HCT116 (cell line): ENCODE measurements around the gene LCE1A. TPM values are rescaled to one million over a fixed set of nuclear protein-coding genes. Genes with fewer than 3 reads are reported as not detected.

Experiments used
- ATAC-seq: fragments of 200-7000 bp; cut with Tn5 transposase; 2 replicates; pipeline ENCODE4 v1.9.1; 2020; ENCODE audit warnings: mild to moderate bottlenecking, moderate library complexity
- BruUV-seq: library from RNA; stranded (reverse); fragments of 400-500 nt; replicated peaks from 2 replicates; lab custom pipeline; 2021; lab: Mats Ljungman, UMichigan
- CTCF ChIA-PET: fragments of 300-600 bp; sonication (Branson Sonifier 250); formaldehyde crosslinking; loops from one replicate; lab custom pipeline; 2021; ENCODE audit warnings: antibody characterized with exemption; lab: Charles Lee
- POLR2A ChIA-PET: fragments of 300-600, 350-600 bp; sonication (Branson Sonifier 250); formaldehyde crosslinking; loops from one replicate; lab custom pipeline; 2021; ENCODE audit warnings: antibody characterized with exemption; lab: Charles Lee
- RAD21 ChIA-PET, 2 experiments: fragments of 300-600 bp; sonication (Branson Sonifier 250); formaldehyde crosslinking; loops; one replicate each; lab custom pipeline; 2023; ENCODE audit warnings: low total read pairs in 2 of 2; ENCODE audit not compliant: uncharacterized antibody in 2 of 2, unreplicated experiment in 2 of 2, low non-redundant PET in 1 of 2; lab: Charles Lee
- DNase-seq: peaks from one replicate; pipeline ENCODE4 v3.0.0-alpha.2; 2010; ENCODE audit warnings: low read depth, low spot score
- H2AFZ ChIP-seq: fragments of 200-600 bp; shearing (Covaris generic), sonication (generic); 2 replicates; pipeline ENCODE4 v1.6.1; 2017; ENCODE audit warnings: low read depth, mixed run types, mixed read lengths, antibody characterized with exemption, low read length; ENCODE audit not compliant: poor library complexity, severe bottlenecking
- H3K27ac ChIP-seq: 2 replicates; pipeline ENCODE4 v1.5.1; 2012; ENCODE audit warnings: low read depth, low read length
- H3K27me3 ChIP-seq: fragments of 200-600 bp; sonication (generic); 2 replicates; pipeline ENCODE4 v1.6.1; 2016; ENCODE audit warnings: mixed run types, low read length, mixed read lengths; ENCODE audit not compliant: insufficient read depth
- H3K36me3 ChIP-seq, 2 experiments: fragments of 200-500 bp in 1 of 2; fragments of 200-600 bp in 1 of 2; sonication (Bioruptor generic) in 1 of 2; sonication (generic) in 1 of 2; 2 replicates each; pipeline versions ENCODE4 v1.5.1 to v1.6.1; 2014 to 2016; ENCODE audit warnings: low read length in 2 of 2, inconsistent platforms in 1 of 2, mixed read lengths in 1 of 2, mixed run types in 1 of 2; ENCODE audit not compliant: insufficient read depth in 2 of 2, control insufficient read depth in 1 of 2
- H3K4me1 ChIP-seq, 2 experiments: fragments of 200-600 bp in 1 of 2; sonication (generic) in 1 of 2; 2 replicates each; pipeline versions ENCODE4 v1.5.1 to v1.6.1; 2012 to 2017; ENCODE audit warnings: low read length in 2 of 2, inconsistent platforms in 1 of 2, mild to moderate bottlenecking in 1 of 2, mixed read lengths in 1 of 2, mixed run types in 1 of 2, moderate library complexity in 1 of 2; ENCODE audit not compliant: insufficient read depth in 2 of 2, control insufficient read depth in 1 of 2
- H3K4me2 ChIP-seq: fragments of 200-600 bp; sonication (generic); 2 replicates; pipeline ENCODE4 v1.6.1; 2017; ENCODE audit warnings: mixed run types, low read length, mixed read lengths
- H3K4me3 ChIP-seq, 2 experiments: fragments of 200-600 bp in 1 of 2; sonication (generic) in 1 of 2; replicated peaks in 1 of 2; 2 replicates each; pipeline ENCODE4 v1.5.1; 2011 to 2016; ENCODE audit warnings: low read length in 2 of 2, control low read depth in 1 of 2, low read depth in 1 of 2, mild to moderate bottlenecking in 1 of 2, mixed read lengths in 1 of 2, mixed run types in 1 of 2
- H3K79me2 ChIP-seq: fragments of 200-600 bp; sonication (generic); 2 replicates; pipeline ENCODE4 v1.6.1; 2017; ENCODE audit warnings: mild to moderate bottlenecking, mixed run types, low read length, moderate library complexity, mixed read lengths; ENCODE audit not compliant: insufficient read depth
- H3K9ac ChIP-seq: fragments of 200-600 bp; sonication (generic); 2 replicates; pipeline ENCODE4 v1.6.1; 2016; ENCODE audit warnings: low read length, mixed read lengths
- H3K9me2 ChIP-seq: fragments of 200-600 bp; sonication (generic), shearing (Covaris generic); 2 replicates; pipeline ENCODE4 v1.6.1; 2017; ENCODE audit warnings: mixed run types, mild to moderate bottlenecking, moderate library complexity; ENCODE audit not compliant: insufficient read depth
- H3K9me3 ChIP-seq, 2 experiments: fragments of 200-500 bp in 1 of 2; fragments of 200-600 bp in 1 of 2; sonication (Bioruptor generic) in 1 of 2; sonication (generic) in 1 of 2; 2 replicates each; pipeline ENCODE4 v1.6.1; 2014 to 2017; ENCODE audit warnings: low read length in 2 of 2, mixed read lengths in 2 of 2, inconsistent platforms in 1 of 2, low read depth in 1 of 2, mild to moderate bottlenecking in 1 of 2, mixed run types in 1 of 2, moderate library complexity in 1 of 2; ENCODE audit not compliant: control insufficient read depth in 1 of 2, insufficient read depth in 1 of 2
- H4K20me1 ChIP-seq: fragments of 200-600 bp; sonication (generic), shearing (Covaris generic); 2 replicates; pipeline ENCODE4 v1.6.1; 2017; ENCODE audit warnings: mixed run types, mild to moderate bottlenecking, moderate library complexity; ENCODE audit not compliant: insufficient read depth
- CBX3 ChIP-seq: IDR thresholded peaks from 2 replicates; pipeline ENCODE4 v1.6.1; 2012; ENCODE audit warnings: low read depth
- EGR1 ChIP-seq: IDR thresholded peaks from 2 replicates; pipeline ENCODE4 v1.6.1; 2012; ENCODE audit warnings: low read depth
- ELF1 ChIP-seq: IDR thresholded peaks from 2 replicates; pipeline ENCODE4 v1.6.1; 2012; ENCODE audit warnings: low read depth, borderline replicate concordance
- EZH2 ChIP-seq: fragments of 200-600 bp; sonication (generic); IDR thresholded peaks from 2 replicates; pipeline ENCODE4 v1.6.1; 2017; ENCODE audit warnings: antibody characterized with exemption, mixed run types
- EZH2phosphoT487 ChIP-seq: fragments of 200-600 bp; IDR thresholded peaks from 2 replicates; pipeline ENCODE4 v1.6.1; 2018; ENCODE audit warnings: antibody characterized with exemption, borderline replicate concordance
- JUND ChIP-seq: IDR thresholded peaks from 2 replicates; pipeline ENCODE4 v1.6.1; 2012
- RAD21 ChIP-seq: IDR thresholded peaks from 2 replicates; pipeline ENCODE4 v1.6.1; 2012; ENCODE audit warnings: low read depth, mild to moderate bottlenecking
- SP1 ChIP-seq: IDR thresholded peaks from 2 replicates; pipeline ENCODE4 v1.6.1; 2012; ENCODE audit warnings: low read depth
- SRF ChIP-seq: IDR thresholded peaks from 2 replicates; pipeline ENCODE4 v1.6.1; 2012; ENCODE audit warnings: low read depth
- TCF7L2 ChIP-seq: IDR thresholded peaks from 2 replicates; pipeline ENCODE4 v1.7.0; 2011; ENCODE audit warnings: borderline replicate concordance, inconsistent platforms; ENCODE audit not compliant: insufficient read depth, insufficient read length; ENCODE audit errors: extremely low read depth
- YY1 ChIP-seq: IDR thresholded peaks from 2 replicates; pipeline ENCODE4 v1.6.1; 2011; ENCODE audit warnings: low read length, low read depth, moderate library complexity, mild to moderate bottlenecking; ENCODE audit not compliant: insufficient replicate concordance; ENCODE audit errors: extremely low read depth
- ZNF274 ChIP-seq: fragments of 200-500 bp; sonication (Bioruptor generic); IDR thresholded peaks from 2 replicates; pipeline ENCODE4 v1.6.1; 2014; ENCODE audit warnings: mild to moderate bottlenecking, low read depth, low read length, inconsistent platforms
- intact Hi-C: fragments of 100-400 bp; cut with micrococcal nuclease; formaldehyde crosslinking; loops from 2 replicates; pipeline ENCODE4 v1.10.0; 2022
- total RNA-seq: library from RNA; stranded (reverse); gene quantifications from one replicate; pipeline ENCODE4 v1.2.1, GENCODE V29; 2021; ENCODE audit not compliant: unreplicated experiment
- TF ChIP-seq, protein P1 (sequence below): IDR thresholded peaks from 2 replicates; pipeline ENCODE4 v1.6.1; 2011; ENCODE audit warnings: mild to moderate bottlenecking, low read length, moderate library complexity; ENCODE audit not compliant: insufficient replicate concordance; ENCODE audit errors: extremely low read depth
- TF ChIP-seq, protein P2 (sequence below): IDR thresholded peaks from 2 replicates; pipeline ENCODE4 v1.6.1; 2012
- TF ChIP-seq, protein P3 (sequence below), 3 experiments: fragments of 200-600 bp in 1 of 3; sonication (generic) in 1 of 3; IDR thresholded peaks in 2 of 3; conservative IDR thresholded peaks in 1 of 3; 2 replicates each; pipeline ENCODE4 v1.5.1; 2012 to 2017; ENCODE audit warnings: low read depth in 2 of 3, low read length in 2 of 3, antibody characterized with exemption in 1 of 3, borderline replicate concordance in 1 of 3, control low read depth in 1 of 3, mild to moderate bottlenecking in 1 of 3, mixed read lengths in 1 of 3, mixed run types in 1 of 3, moderate library complexity in 1 of 3; ENCODE audit not compliant: insufficient read depth in 1 of 3
- TF ChIP-seq, protein P4 (sequence below): IDR thresholded peaks from 2 replicates; pipeline ENCODE4 v1.6.1; 2012

Gene LCE1A
- total RNA-seq, 1 experiment from 2014 or later = not detected

DNA sequence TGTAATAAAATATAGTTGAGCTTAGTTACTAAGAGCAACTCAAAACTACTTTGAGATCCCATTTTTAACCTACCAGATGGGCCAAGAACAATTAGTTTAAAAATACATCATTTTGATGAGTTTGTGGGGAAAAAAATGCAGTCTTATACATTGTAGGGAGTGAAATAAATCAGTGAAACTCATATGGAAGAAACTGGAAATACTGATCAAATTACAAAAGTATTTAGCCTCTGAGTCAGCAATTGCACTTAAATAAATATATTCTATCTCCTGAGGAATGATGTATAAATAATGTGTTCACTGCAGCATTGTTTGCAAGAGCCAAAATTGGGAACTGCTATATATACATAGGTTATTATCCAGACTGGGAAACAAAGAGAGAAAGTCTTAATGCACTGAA is 46.2 kb downstream of the LCE1A start (continued):
- TF ChIP-seq, protein P1, sequence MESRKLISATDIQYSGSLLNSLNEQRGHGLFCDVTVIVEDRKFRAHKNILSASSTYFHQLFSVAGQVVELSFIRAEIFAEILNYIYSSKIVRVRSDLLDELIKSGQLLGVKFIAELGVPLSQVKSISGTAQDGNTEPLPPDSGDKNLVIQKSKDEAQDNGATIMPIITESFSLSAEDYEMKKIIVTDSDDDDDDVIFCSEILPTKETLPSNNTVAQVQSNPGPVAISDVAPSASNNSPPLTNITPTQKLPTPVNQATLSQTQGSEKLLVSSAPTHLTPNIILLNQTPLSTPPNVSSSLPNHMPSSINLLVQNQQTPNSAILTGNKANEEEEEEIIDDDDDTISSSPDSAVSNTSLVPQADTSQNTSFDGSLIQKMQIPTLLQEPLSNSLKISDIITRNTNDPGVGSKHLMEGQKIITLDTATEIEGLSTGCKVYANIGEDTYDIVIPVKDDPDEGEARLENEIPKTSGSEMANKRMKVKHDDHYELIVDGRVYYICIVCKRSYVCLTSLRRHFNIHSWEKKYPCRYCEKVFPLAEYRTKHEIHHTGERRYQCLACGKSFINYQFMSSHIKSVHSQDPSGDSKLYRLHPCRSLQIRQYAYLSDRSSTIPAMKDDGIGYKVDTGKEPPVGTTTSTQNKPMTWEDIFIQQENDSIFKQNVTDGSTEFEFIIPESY = no peak
- TF ChIP-seq EZH2 = no peak
- no peak for TF ChIP-seq YY1
- TF ChIP-seq RAD21 = no peak
- TF ChIP-seq ELF1 = no peak
- TF ChIP-seq TCF7L2 = no peak
- TF ChIP-seq SRF = no peak
- TF ChIP-seq, all 23 proteins: peak for 0

DNA sequence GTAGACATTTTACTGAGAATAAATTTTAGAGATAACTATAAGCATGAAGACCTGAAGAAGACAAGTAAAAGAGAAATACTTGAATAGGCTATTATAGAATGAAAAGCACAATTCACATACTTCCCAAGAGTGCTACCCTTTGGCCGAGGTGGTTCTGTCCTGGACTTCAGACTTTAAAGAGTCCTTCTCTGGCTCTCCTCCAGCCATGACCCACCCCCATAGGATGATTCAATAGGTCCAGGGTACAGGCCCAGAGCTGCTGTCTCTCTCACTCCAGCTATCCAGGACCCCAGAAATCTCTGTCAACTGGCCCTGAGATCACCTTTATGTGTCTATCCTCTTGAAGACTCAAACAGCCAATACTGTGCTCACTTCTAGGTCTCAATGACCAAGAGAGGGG is 49.6 kb downstream of the LCE1A start:
- Histone ChIP-seq H3K4me3 (no peak overlapping the region), H3K4me1 (no peaks in the 10 kb centered on the region), H3K4me2 (no peak overlapping the region), H3K9me2 (no peaks in the 10 kb centered on the region), H3K36me3 (no peaks in the 10 kb centered on the region), H3K79me2 (no peaks in the 10 kb centered on the region), H3K27ac (no peak overlapping the region), H3K9ac (no peak overlapping the region), H3K9me3 (no peaks in the 10 kb centered on the region), H3K27me3 (peaks cover 10% of the 10 kb centered on the region; the same call in 1 of the 2 replicates), H2AFZ (no peak overlapping the region), H4K20me1 (no peaks in the 10 kb centered on the region)
- RAD21 ChIA-PET = no interaction called here
- POLR2A ChIA-PET = no interaction called here
- TF ChIP-seq, protein P2, sequence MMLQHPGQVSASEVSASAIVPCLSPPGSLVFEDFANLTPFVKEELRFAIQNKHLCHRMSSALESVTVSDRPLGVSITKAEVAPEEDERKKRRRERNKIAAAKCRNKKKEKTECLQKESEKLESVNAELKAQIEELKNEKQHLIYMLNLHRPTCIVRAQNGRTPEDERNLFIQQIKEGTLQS = no peak
- no peak for TF ChIP-seq CBX3
- TF ChIP-seq, protein P3, sequence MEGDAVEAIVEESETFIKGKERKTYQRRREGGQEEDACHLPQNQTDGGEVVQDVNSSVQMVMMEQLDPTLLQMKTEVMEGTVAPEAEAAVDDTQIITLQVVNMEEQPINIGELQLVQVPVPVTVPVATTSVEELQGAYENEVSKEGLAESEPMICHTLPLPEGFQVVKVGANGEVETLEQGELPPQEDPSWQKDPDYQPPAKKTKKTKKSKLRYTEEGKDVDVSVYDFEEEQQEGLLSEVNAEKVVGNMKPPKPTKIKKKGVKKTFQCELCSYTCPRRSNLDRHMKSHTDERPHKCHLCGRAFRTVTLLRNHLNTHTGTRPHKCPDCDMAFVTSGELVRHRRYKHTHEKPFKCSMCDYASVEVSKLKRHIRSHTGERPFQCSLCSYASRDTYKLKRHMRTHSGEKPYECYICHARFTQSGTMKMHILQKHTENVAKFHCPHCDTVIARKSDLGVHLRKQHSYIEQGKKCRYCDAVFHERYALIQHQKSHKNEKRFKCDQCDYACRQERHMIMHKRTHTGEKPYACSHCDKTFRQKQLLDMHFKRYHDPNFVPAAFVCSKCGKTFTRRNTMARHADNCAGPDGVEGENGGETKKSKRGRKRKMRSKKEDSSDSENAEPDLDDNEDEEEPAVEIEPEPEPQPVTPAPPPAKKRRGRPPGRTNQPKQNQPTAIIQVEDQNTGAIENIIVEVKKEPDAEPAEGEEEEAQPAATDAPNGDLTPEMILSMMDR (IDR thresholded peaks at IDR 0.05 in 2 of 3, conservative IDR thresholded peaks at IDR 0.05 in 1 of 3; ENCODE audit: borderline replicate concordance in 1 of 3, insufficient read depth in 1 of 3, low read depth in 2 of 3, low read length in 2 of 3) = no peak
- no peak for TF ChIP-seq EGR1
- TF ChIP-seq JUND = no peak
- no peak for TF ChIP-seq SP1
- no peak for TF ChIP-seq EZH2phosphoT487
- TF ChIP-seq, protein P4, sequence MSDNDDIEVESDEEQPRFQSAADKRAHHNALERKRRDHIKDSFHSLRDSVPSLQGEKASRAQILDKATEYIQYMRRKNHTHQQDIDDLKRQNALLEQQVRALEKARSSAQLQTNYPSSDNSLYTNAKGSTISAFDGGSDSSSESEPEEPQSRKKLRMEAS = no peak
- no peak for TF ChIP-seq ZNF274
- TF ChIP-seq RAD21 = no peak
- TF ChIP-seq EZH2 = no peak
- CTCF ChIA-PET = no interaction called here
- no peak for DNase-seq
- intact Hi-C loops = no loop called here
- no peak for ATAC-seq
- BruUV-seq = no TSS peak
